ENCODE results near the gene LGALS8.

LGALS8 gene

GRCh38 chr1:236522937-236523703, 662 bp upstream of the LGALS8 start:
- TF ChIP-seq ZFX (IDR thresholded peaks at IDR 0.05) (no peak), CTCF (conservative IDR thresholded peaks at IDR 0.05) (no peak)
- peak overlapping the region; percentile 95 for H3K27ac ChIP-seq

DNA sequence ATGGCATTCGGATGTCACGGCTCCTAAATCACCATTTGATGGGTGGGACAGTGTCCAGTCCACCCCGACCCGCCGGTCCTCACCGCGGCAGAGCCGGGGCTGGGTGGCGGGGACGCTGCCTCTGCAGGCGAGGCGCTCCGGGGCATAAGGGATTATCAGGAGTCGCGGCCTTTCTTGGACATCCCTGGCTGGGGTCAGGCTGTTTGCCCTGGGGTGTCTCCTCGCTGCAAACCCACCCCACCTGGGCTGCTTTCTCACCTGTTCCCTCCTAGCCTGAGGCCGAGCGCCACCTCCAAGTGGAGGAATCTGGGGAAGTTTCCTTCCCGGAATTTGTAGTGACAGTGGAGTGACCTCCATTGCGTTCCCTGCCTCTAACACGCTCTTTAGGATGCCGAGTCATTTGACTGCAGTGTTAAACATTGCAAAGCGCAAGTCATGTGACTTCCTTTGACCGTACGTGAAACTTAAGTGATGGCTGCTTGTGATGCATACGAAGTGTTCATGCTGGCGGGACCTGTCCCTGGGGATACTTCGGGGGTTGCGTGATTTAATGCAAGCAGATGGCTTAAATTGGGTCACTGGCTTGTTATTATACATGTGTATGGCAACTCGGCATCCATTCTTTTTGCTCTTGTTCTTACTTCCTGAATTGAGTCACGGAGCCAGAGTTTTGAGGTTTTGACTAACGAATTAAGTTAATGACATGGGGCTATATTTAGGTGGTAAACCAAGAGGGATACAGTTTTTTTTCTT, 536 bp downstream of the LGALS8 start:
- peak overlapping the region; percentile 95 for H3K27ac ChIP-seq
- TF ChIP-seq ZFX (IDR thresholded peaks at IDR 0.05) (no peak), CTCF (conservative IDR thresholded peaks at IDR 0.05) (no peak)

DNA sequence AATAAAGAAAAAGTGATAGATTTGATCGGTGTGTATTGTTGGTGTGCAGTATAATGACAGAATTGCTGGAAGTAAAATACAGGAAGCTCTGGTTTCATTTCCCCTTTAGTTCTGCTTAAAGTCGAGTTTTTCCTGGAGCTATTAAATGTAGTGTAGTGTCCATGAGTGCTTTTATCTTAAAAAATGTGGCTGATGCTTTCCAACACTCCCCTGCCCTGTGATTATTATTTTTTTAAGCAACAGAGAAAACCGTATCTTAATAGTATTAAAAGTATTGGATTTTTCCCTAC, 1.1 kb downstream of the LGALS8 start:
- H3K27ac ChIP-seq, result peak overlapping the region; percentile 95; the same call in 1 of the 2 replicates
- no peak for TF ChIP-seq CTCF (conservative IDR thresholded peaks at IDR 0.05)
- no peak for TF ChIP-seq ZFX (IDR thresholded peaks at IDR 0.05)

- no peak overlapping the region for H3K27ac ChIP-seq
- no peak for TF ChIP-seq CTCF (conservative IDR thresholded peaks at IDR 0.05)
- TF ChIP-seq ZFX (IDR thresholded peaks at IDR 0.05), result no peak
These were observed 2.3 kb downstream of the LGALS8 start for GRCh38 chr1:236526079-236526478.

- TF ChIP-seq ZFX (IDR thresholded peaks at IDR 0.05) (no peak), CTCF (conservative IDR thresholded peaks at IDR 0.05) (no peak)
- no peak overlapping the region for H3K27ac ChIP-seq
These were observed 6.5 kb downstream of the LGALS8 start for GRCh38 chr1:236530286-236530685.

DNA sequence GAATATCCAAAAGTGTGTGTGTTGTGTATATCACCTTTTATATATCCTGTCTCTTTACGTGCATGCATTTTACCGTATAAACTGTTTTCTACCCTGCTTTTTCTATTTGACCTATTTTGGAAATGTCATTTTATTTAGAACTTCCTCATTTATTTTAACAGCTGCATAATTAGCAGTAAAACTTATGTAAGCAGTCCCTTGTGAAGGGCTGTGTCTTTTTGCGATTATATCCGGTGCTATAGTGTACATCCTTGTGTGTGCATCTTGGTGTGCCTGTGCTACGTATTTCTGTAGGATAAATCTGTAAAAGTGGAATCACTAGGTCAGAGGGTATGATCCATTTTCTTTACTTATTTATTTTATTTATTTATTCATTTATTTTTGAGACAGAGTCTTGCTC, 7.2 kb downstream of the LGALS8 start:
- H3K27ac ChIP-seq, result no peak overlapping the region

More for the DNA sequence above, 7.2 kb downstream of the LGALS8 start:
- no peak for TF ChIP-seq CTCF (conservative IDR thresholded peaks at IDR 0.05)
- no peak for TF ChIP-seq ZFX (IDR thresholded peaks at IDR 0.05)
